GM12878 (cell line): ENCODE data around the gene DHRS7B.

Experiments used
- EP300 ChIP-seq, 2 experiments: fragments of 150-350 bp in 1 of 2; IDR thresholded peaks; 2 replicates each; pipeline ENCODE4 v1.6.1; 2011 to 2012; ENCODE audit warnings: low read depth in 2 of 2, low read length in 2 of 2, borderline replicate concordance in 1 of 2, improper control_type of control experiment in 1 of 2, inconsistent platforms in 1 of 2; ENCODE audit not compliant: control insufficient read depth in 1 of 2
- FOXK2 ChIP-seq: fragments of 450-650 bp; IDR thresholded peaks from 2 replicates; pipeline ENCODE4 v1.6.1; 2017; ENCODE audit warnings: mild to moderate bottlenecking, moderate library complexity
- MEF2A ChIP-seq: IDR thresholded peaks from 2 replicates; pipeline ENCODE4 v1.6.1; 2011; ENCODE audit warnings: low read depth, mild to moderate bottlenecking, low read length, moderate library complexity; ENCODE audit not compliant: insufficient read depth
- NFIC ChIP-seq: IDR thresholded peaks from 2 replicates; pipeline ENCODE4 v1.6.1; 2012; ENCODE audit warnings: low read depth, mild to moderate bottlenecking, inconsistent platforms, low read length, moderate library complexity
- NR2C2 ChIP-seq: IDR thresholded peaks from 2 replicates; pipeline ENCODE4 v1.6.1; 2011; ENCODE audit warnings: borderline replicate concordance, low read depth; ENCODE audit not compliant: control insufficient read depth, insufficient read length
- NR2F1 ChIP-seq: fragments of 450-650 bp; conservative IDR thresholded peaks from 2 replicates; pipeline ENCODE4 v1.6.1; 2017; ENCODE audit warnings: mild to moderate bottlenecking
- POLR2A ChIP-seq: IDR thresholded peaks from 2 replicates; pipeline ENCODE4 v1.6.1; 2011; ENCODE audit warnings: low read depth, mild to moderate bottlenecking, low read length
- RAD21 ChIP-seq: IDR thresholded peaks from 2 replicates; pipeline ENCODE4 v1.6.1; 2011; ENCODE audit warnings: mild to moderate bottlenecking, low read depth, low read length, moderate library complexity; ENCODE audit not compliant: insufficient read depth
- TF ChIP-seq, protein P1 (sequence below): IDR thresholded peaks from 2 replicates; pipeline ENCODE4 v1.6.1; 2012; ENCODE audit warnings: low read depth, low read length, improper control_type of control experiment
- TF ChIP-seq, protein P2 (sequence below): fragments of 450-650 bp; formaldehyde crosslinking; IDR thresholded peaks from 2 replicates; pipeline ENCODE4 v1.5.0; 2022; ENCODE audit warnings: mild to moderate bottlenecking, missing genetic modification characterization
- TF ChIP-seq, protein P3 (sequence below): IDR thresholded peaks from 2 replicates; pipeline ENCODE4 v1.6.1; 2011; ENCODE audit warnings: mild to moderate bottlenecking, low read depth, low read length, moderate library complexity; ENCODE audit not compliant: insufficient replicate concordance

DNA sequence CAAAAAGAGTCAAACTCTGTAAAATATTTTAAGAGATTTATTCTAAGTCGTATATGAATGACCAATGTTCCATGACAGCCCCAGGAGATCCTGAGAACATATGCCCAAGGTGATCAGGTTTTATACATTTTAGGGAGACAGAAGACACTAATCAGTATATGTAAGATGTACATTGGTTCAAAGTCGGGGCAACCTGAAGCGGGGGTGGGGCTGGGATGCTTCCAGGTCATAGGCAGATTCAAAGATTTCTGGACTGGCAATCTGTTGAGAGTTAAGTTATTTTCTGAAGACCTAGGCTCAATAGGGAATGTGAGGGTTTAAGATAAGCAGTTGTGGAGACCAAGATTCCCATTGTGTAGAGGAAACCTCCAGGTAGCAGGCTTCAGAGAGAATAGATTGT lies 20.4 kb upstream of the DHRS7B start:
- TF ChIP-seq NFIC (no peak), NR2C2 (no peak), RAD21 (no peak), POLR2A (no peak), MEF2A (no peak), EP300 (IDR thresholded peaks at IDR 0.05; ENCODE audit: borderline replicate concordance in 1 of 2, control insufficient read depth in 1 of 2, low read depth in 2 of 2, low read length in 2 of 2) (no peak), NR2F1 (no peak), FOXK2 (no peak)
- TF ChIP-seq, protein P1, sequence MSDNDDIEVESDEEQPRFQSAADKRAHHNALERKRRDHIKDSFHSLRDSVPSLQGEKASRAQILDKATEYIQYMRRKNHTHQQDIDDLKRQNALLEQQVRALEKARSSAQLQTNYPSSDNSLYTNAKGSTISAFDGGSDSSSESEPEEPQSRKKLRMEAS = no peak
- TF ChIP-seq, protein P2, sequence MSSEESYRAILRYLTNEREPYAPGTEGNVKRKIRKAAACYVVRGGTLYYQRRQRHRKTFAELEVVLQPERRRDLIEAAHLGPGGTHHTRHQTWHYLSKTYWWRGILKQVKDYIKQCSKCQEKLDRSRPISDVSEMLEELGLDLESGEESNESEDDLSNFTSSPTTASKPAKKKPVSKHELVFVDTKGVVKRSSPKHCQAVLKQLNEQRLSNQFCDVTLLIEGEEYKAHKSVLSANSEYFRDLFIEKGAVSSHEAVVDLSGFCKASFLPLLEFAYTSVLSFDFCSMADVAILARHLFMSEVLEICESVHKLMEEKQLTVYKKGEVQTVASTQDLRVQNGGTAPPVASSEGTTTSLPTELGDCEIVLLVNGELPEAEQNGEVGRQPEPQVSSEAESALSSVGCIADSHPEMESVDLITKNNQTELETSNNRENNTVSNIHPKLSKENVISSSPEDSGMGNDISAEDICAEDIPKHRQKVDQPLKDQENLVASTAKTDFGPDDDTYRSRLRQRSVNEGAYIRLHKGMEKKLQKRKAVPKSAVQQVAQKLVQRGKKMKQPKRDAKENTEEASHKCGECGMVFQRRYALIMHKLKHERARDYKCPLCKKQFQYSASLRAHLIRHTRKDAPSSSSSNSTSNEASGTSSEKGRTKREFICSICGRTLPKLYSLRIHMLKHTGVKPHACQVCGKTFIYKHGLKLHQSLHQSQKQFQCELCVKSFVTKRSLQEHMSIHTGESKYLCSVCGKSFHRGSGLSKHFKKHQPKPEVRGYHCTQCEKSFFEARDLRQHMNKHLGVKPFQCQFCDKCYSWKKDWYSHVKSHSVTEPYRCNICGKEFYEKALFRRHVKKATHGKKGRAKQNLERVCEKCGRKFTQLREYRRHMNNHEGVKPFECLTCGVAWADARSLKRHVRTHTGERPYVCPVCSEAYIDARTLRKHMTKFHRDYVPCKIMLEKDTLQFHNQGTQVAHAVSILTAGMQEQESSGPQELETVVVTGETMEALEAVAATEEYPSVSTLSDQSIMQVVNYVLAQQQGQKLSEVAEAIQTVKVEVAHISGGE (CRISPR knock-in tag) = no peak
- TF ChIP-seq, protein P3, sequence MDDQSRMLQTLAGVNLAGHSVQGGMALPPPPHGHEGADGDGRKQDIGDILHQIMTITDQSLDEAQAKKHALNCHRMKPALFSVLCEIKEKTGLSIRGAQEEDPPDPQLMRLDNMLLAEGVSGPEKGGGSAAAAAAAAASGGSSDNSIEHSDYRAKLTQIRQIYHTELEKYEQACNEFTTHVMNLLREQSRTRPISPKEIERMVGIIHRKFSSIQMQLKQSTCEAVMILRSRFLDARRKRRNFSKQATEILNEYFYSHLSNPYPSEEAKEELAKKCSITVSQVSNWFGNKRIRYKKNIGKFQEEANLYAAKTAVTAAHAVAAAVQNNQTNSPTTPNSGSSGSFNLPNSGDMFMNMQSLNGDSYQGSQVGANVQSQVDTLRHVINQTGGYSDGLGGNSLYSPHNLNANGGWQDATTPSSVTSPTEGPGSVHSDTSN = no peak
